Stimulated activated CD8-positive, alpha-beta memory T cell treated with anti-CD3 and anti-CD28 coated beads, Interleukin-4, amount 100 ng/mL, for 4 hours (primary cell): ENCODE data around the gene TMEM185B.
"Not testable (repeated sequence)": the region's sequence is repeated elsewhere in the genome, so short reads cannot be mapped to it uniquely, and the experiment has no call there.

ENCODE experiments used
- DNase-seq, 2 donors: peaks; one replicate each; pipeline ENCODE4 v3.0.0-alpha.2; 2020; ENCODE audit warnings: low read depth in 2 of 2, low spot score in 1 of 2

The TMEM185B gene

GRCh38 chr2:120223034-120223912, at the start of gene TMEM185B:
Gene TMEM185B, minus strand, starts transcription at chr2:120223400. Its CDS starts 424 bp downstream, at chr2:120222976.
- DNase-seq: peak; percentile 78 to 85

GRCh38 chr2:120271711-120272379, 48.6 kb upstream of the TMEM185B start:
- DNase-seq: no peak

GRCh38 chr2:120269816-120270215, 46.6 kb upstream of the TMEM185B start:
- no peak for DNase-seq

- DNase-seq: no peak
Measured at GRCh38 chr2:120269076-120269744, 46.0 kb upstream of the TMEM185B start.

- no peak for DNase-seq
Measured at GRCh38 chr2:120267348-120267747, 44.1 kb upstream of the TMEM185B start.

- no peak for DNase-seq
Measured at GRCh38 chr2:120265006-120265405, 41.8 kb upstream of the TMEM185B start.

GRCh38 chr2:120262761-120263428, 39.7 kb upstream of the TMEM185B start:
- no peak for DNase-seq

GRCh38 chr2:120262150-120262549, 39.0 kb upstream of the TMEM185B start:
- no peak for DNase-seq

- no peak for DNase-seq
Measured at GRCh38 chr2:120261387-120262006, 38.3 kb upstream of the TMEM185B start.

GRCh38 chr2:120260736-120261135, 37.5 kb upstream of the TMEM185B start:
- no peak for DNase-seq

GRCh38 chr2:120259939-120260338, 36.7 kb upstream of the TMEM185B start:
- DNase-seq: not testable (repeated sequence)

- no peak for DNase-seq
Measured at GRCh38 chr2:120258196-120258595, 35.0 kb upstream of the TMEM185B start.

- no peak for DNase-seq
Measured at GRCh38 chr2:120257522-120257921, 34.3 kb upstream of the TMEM185B start.

GRCh38 chr2:120256651-120257000, 33.4 kb upstream of the TMEM185B start:
- no peak for DNase-seq

- DNase-seq: no peak
Measured at GRCh38 chr2:120255986-120256650, 32.9 kb upstream of the TMEM185B start.

- no peak for DNase-seq
Measured at GRCh38 chr2:120255071-120255470, 31.9 kb upstream of the TMEM185B start.

GRCh38 chr2:120254178-120254577, 31.0 kb upstream of the TMEM185B start:
- DNase-seq: no peak

GRCh38 chr2:120253021-120253882, 30.1 kb upstream of the TMEM185B start:
- DNase-seq: no peak

- DNase-seq: peak; percentile 96 to 97
Measured at GRCh38 chr2:120252225-120253020, 29.2 kb upstream of the TMEM185B start, which contains the start of gene RALB. Gene RALB, plus strand, starts transcription at chr2:120252852. Its CDS starts 25,813 bp downstream, at chr2:120278665.
